Glomerular visceral epithelial cell (primary cell): ENCODE data around the gene RPL5.

ENCODE experiments used
- DNase-seq: peaks from one replicate; pipeline ENCODE4 v3.0.0-alpha.2; 2016; ENCODE audit errors: extremely low spot score

The RPL5 gene

GRCh38 chr1:92855236-92855635 is 23.4 kb downstream of the RPL5 start:
- DNase-seq: no peak

GRCh38 chr1:92857817-92858216 is 26.0 kb downstream of the RPL5 start:
- DNase-seq: no peak

DNA sequence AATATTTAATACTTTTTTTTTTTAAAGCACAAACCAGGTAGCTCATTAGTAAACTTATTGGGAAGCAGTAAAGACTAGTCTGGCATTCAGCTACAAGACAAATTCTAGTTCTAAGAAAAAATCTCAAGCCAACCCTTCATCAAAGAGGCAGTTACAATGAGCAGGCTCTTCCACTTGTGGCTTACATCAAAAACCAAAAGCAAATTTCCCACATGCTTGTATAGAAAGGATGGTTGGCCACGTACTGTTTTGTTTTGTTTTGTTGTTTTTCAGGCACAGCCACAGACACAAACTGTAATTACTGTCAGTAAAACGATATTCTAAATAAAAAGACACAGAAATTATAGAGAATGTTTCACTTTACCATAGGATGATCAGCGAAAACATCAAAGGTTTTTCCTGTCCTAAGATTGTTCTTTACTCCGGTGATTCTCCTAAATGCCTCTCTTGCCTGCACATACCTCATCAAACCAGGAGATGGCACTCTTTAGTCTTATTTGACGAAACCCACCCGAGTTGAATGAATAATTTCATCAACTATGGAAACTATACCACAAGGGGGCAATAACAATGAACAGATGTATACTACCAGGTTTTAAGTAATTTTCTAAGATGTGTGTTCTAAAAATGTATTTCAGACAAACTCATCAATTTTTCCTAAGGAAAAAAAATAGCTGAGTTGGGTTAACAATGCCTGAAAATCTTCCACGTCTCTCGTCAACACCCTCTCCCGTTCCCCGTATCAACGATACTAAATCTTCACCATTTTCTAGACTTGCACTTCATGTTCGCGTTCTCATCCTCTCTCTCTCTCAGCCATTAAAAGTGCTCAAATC is 26.9 kb downstream of the RPL5 start:
- DNase-seq: peak; percentile 77

- no peak for DNase-seq
Measured at GRCh38 chr1:92859400-92860039, 27.7 kb downstream of the RPL5 start.

GRCh38 chr1:92862605-92863004 is 30.8 kb downstream of the RPL5 start:
- no peak for DNase-seq

GRCh38 chr1:92864131-92864530 is 32.3 kb downstream of the RPL5 start:
- no peak for DNase-seq

DNA sequence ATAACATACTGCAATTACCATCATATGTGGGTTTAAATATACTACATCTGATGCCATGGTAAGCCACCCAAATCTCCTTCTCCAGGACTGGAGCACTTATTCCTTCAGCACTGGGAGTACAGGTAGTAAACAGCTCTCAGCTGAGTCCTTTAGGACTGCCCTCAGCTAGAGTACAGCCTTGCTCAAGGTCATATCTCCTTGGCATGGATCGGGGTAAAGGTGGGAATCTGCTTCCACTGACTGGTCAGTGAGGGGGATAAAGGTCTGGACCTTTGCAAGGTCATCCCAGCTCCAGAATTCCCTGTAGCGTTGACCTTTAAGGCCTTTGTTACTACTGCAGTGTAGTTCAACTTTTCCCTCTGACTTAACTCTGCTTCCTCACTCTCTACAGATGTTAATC is 38.8 kb downstream of the RPL5 start:
- DNase-seq: no peak

GRCh38 chr1:92872719-92873118 is 40.9 kb downstream of the RPL5 start:
- no peak for DNase-seq

- no peak for DNase-seq
Measured at GRCh38 chr1:92874987-92875386, 43.1 kb downstream of the RPL5 start.

GRCh38 chr1:92876351-92876750 is 44.5 kb downstream of the RPL5 start:
- no peak for DNase-seq

- no peak for DNase-seq
Measured at GRCh38 chr1:92877081-92877711, 45.4 kb downstream of the RPL5 start.

- no peak for DNase-seq
Measured at GRCh38 chr1:92877792-92878191, 46.0 kb downstream of the RPL5 start.

DNA sequence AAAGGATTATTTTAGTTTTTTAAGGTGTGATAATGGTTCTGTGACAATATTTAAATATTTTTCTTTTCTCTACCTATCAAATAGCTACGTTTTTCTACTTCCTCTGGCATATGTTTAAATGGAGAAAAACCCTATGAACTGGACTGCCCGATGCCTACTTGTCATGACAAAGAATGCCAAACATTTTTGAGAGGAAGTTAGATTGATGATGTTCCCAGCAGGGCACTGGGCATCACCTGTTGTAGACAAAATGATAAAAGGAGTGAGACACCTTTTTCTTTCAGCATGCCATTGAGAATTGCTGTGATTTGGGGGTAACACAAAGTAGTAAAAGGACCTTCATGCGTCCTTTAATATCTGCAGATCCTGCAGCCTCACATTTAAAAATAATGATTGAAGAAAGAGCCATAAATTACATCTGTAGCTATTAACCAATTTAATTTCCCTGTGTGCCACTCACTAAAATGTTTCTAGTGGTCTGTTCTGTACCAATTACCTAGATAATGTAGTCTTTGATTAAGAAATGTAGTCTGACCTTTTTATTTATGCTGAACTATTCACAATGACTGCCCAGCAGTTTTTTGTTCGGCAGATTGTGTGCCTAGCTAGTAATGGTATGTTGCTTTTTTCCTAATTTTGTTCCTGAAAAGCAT is 47.6 kb downstream of the RPL5 start:
- no peak for DNase-seq

DNA sequence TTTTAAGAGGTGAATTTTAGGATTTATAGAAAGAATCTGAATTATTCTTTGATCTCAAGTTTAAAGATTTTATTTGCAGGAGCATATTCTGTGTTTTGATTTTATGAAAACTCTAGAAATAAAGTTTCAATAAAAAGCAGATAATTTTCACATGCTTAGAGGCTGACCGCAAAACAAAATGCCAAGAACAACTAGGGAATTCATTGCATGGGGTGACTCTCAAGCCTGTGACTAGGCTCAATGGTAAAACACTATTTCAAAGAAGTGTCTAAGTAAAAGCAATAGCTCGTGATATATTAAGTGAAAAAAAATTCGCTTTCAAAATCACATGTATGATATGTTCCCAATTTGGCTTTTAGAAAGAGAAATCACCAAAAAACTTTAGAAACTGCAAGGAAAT is 49.6 kb downstream of the RPL5 start:
- DNase-seq: no peak

GRCh38 chr1:92882819-92883218 is 51.0 kb downstream of the RPL5 start:
- DNase-seq: no peak

DNA sequence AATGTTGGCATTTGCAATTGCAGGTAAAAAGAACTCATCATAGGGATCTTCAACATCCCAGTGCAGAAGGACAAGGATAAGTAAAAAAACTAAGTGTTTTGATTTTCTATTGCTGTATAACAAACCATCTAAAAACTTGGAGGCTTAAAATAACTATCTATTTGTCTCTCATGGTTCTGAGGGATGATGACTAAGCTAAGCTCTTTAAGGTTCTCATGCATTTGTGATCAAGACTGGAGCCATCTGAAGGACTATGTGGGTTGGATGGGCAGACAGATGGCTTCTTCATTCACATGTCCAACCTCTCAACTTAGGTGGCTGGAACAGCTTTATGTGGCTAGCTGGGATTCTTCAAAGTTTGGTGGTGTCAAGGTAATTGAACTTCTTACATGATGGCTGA is 51.5 kb downstream of the RPL5 start:
- DNase-seq: no peak

- DNase-seq: no peak
Measured at GRCh38 chr1:92884195-92884594, 52.4 kb downstream of the RPL5 start.

- DNase-seq: no peak
Measured at GRCh38 chr1:92886886-92887419, 55.1 kb downstream of the RPL5 start.

DNA sequence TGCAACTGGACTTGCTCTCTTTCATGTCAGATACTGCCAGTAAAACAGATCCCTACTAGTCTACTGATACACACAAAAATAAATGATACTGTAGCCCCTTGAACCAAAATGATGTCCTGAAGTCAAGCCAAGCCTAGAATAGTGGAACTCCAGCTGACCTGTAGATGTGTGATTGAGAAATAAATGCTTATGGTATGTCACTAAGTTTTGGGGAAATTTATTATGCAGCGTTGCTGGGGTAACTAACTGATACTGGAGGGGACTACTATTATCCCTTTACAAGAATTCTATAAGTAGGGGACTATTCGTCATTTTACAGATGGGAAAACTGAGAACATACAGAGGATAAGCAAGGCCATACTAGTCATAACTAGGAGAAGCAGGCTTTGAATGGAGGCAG is 55.6 kb downstream of the RPL5 start:
- DNase-seq: no peak
